ENCODE results near the gene RPS23. TPM values are rescaled to one million over a fixed set of nuclear protein-coding genes. Genes with fewer than 3 reads are reported as not detected.

Gene RPS23
- total RNA-seq (2022): 2,213 and 2,442 TPM in 2 replicates
- Bru-seq, nascent RNA: percentile 100 among the genes with signal in this experiment
- percentile 100 among the genes with signal in this experiment for BruChase-seq, experiment 1, labeled RNA remaining after a 2-hour chase
- BruChase-seq, experiment 2, labeled RNA remaining after a 6-hour chase: percentile 100 among the genes with signal in this experiment
- long read RNA-seq, transcript RPS23-203 (3 exons, 576 nt): minor isoform, 35 of 507 reads
- long read RNA-seq, transcript RPS23-201 (4 exons, 3,437 nt): major isoform, 446 of 507 reads
- long read RNA-seq, partial matches to known transcripts: 7 of 507 reads
- long read RNA-seq, other reads (novel, unspliced or antisense): 19 of 507 reads

- peaks cover 13% of the 10 kb centered on the region for H3K4me1 Mint-ChIP-seq (ENCODE audit: low read depth, unreplicated experiment)
- DNase-seq: peak; percentile 90 to 92
- ChIA-PET CTCF (no interaction called here), POLR2A (interaction anchor here (0.5 to 1.0 kb wide), 4 partner anchors 130 to 811 kb away, joined by 3 to 4 read pairs (median 3); partner anchors contain the start of genes TMEM167A and XRCC4)
- H3K4me3 ChIP-seq (ENCODE audit: low read depth, low read length): peak within 1 kb of the TSS; percentile 85
- H3K36me3 ChIP-seq (ENCODE audit: control insufficient read depth, insufficient read depth, low read length): peaks cover 6% of the 10 kb centered on the region
- H3K9me3 ChIP-seq: no peaks in the 10 kb centered on the region
- BruUV-seq (replicated peaks): no TSS peak
- no peak for TF ChIP-seq CTCF (IDR thresholded peaks at IDR 0.05; ENCODE audit: insufficient read depth in 1 of 2, low read depth in 1 of 2, low read length in 1 of 2, severe bottlenecking in 1 of 2, unreplicated experiment in 1 of 2)
- peaks cover 54% of the 10 kb centered on the region for H3K36me3 Mint-ChIP-seq (ENCODE audit: insufficient read depth, unreplicated experiment)
- H3K27ac Mint-ChIP-seq (ENCODE audit: unreplicated experiment): peak within 1 kb of the TSS; percentile 99
- 0 out of 2 replicates have a peak, but pooled peaks cover 3% of the 10 kb centered on the region for H3K4me1 ChIP-seq
- no peaks in the 10 kb centered on the region for H3K27me3 Mint-ChIP-seq (ENCODE audit: insufficient read depth, unreplicated experiment)
- intact Hi-C loops (cut with micrococcal nuclease; ENCODE audit: unreplicated experiment): no loop called here
- peak within 1 kb of the TSS; percentile 87 for H3K4me3 Mint-ChIP-seq (ENCODE audit: unreplicated experiment)
- no peaks in the 10 kb centered on the region for H3K27me3 ChIP-seq (replicated peaks; ENCODE audit: control insufficient read depth, insufficient read depth, low read length)
- no peaks in the 10 kb centered on the region for H3K9me3 Mint-ChIP-seq (ENCODE audit: unreplicated experiment)
Observed at GRCh38 chr5:82277987-82278710, at the start of gene RPS23. TSS of gene RPS23 (minus strand) at chr5:82278354. CDS start at chr5:82278323, 31 bp downstream.

DNA sequence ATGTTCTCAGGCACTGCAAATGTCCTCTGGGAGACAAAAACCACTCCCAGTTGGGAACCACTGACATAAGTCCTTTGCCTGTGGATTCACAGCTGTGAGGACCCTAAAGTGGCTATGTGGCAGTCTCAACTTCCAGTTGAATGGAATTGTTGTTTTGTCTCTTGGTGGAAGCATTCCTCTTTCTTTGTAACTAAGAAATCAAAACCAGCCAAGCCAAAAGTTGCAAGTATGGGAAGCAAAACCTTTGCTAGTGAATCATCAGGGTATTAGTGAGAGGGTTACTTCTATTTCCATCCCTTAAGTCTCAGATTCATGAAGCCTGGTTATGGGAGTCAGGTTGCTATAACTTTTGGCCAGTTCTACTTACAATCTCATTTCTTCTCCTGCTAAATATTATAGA is 49.8 kb upstream of the RPS23 start:
- no peak overlapping the region for H3K4me3 Mint-ChIP-seq (ENCODE audit: unreplicated experiment)
- no peaks in the 10 kb centered on the region for H3K36me3 Mint-ChIP-seq (ENCODE audit: insufficient read depth, unreplicated experiment)
- Histone ChIP-seq H3K36me3 (ENCODE audit: control insufficient read depth, insufficient read depth, low read length) (no peaks in the 10 kb centered on the region), H3K9me3 (no peaks in the 10 kb centered on the region), H3K4me1 (no peaks in the 10 kb centered on the region), H3K4me3 (ENCODE audit: low read depth, low read length) (no peak overlapping the region), H3K27me3 (replicated peaks; ENCODE audit: control insufficient read depth, insufficient read depth, low read length) (no peaks in the 10 kb centered on the region)
- intact Hi-C loops (cut with micrococcal nuclease; ENCODE audit: unreplicated experiment): no loop called here
- no peaks in the 10 kb centered on the region for H3K4me1 Mint-ChIP-seq (ENCODE audit: low read depth, unreplicated experiment)
- CTCF ChIA-PET: no interaction called here
- peaks cover 14% of the 10 kb centered on the region for H3K9me3 Mint-ChIP-seq (ENCODE audit: unreplicated experiment)
- BruUV-seq (replicated peaks): no TSS peak
- peaks cover 3% of the 10 kb centered on the region for H3K27me3 Mint-ChIP-seq (ENCODE audit: insufficient read depth, unreplicated experiment)
- TF ChIP-seq CTCF (IDR thresholded peaks at IDR 0.05; ENCODE audit: insufficient read depth in 1 of 2, low read depth in 1 of 2, low read length in 1 of 2, severe bottlenecking in 1 of 2, unreplicated experiment in 1 of 2): no peak
- no peak overlapping the region for H3K27ac Mint-ChIP-seq (ENCODE audit: unreplicated experiment)
- POLR2A ChIA-PET: no interaction called here
- no peak for DNase-seq

DNA sequence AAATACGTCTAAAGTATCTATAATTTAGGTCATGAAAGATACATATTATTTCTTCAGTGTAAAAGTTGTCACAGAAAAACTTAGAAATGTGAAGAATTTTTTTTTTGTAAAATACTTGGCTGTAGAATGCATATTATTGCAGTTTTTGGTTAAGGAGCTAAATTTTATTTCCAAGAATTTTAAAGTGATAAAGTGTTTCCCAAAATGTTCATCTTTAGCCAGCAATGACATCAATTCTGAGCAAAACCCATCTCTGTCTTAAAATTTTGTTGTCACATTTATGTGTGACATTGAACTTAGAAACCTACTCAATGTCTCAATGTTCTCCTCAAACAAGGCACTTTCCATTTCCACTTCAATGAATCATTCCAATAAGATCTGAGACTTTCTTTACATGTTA is 47.8 kb upstream of the RPS23 start:
- Mint-ChIP-seq H3K27ac (ENCODE audit: unreplicated experiment) (no peak overlapping the region), H3K4me1 (ENCODE audit: low read depth, unreplicated experiment) (no peaks in the 10 kb centered on the region), H3K27me3 (ENCODE audit: insufficient read depth, unreplicated experiment) (peaks cover 12% of the 10 kb centered on the region), H3K4me3 (ENCODE audit: unreplicated experiment) (no peak overlapping the region), H3K9me3 (ENCODE audit: unreplicated experiment) (peaks cover 14% of the 10 kb centered on the region), H3K36me3 (ENCODE audit: insufficient read depth, unreplicated experiment) (no peaks in the 10 kb centered on the region)
- intact Hi-C loops (cut with micrococcal nuclease; ENCODE audit: unreplicated experiment): no loop called here
- no peaks in the 10 kb centered on the region; the same call in 1 of the 2 replicates for H3K27me3 ChIP-seq (replicated peaks; ENCODE audit: control insufficient read depth, insufficient read depth, low read length)
- no peak for TF ChIP-seq CTCF (IDR thresholded peaks at IDR 0.05; ENCODE audit: insufficient read depth in 1 of 2, low read depth in 1 of 2, low read length in 1 of 2, severe bottlenecking in 1 of 2, unreplicated experiment in 1 of 2)
- no peak overlapping the region for H3K4me3 ChIP-seq (ENCODE audit: low read depth, low read length)
- no peaks in the 10 kb centered on the region for H3K9me3 ChIP-seq
- BruUV-seq (replicated peaks): no TSS peak
- POLR2A ChIA-PET: no interaction called here
- H3K4me1 ChIP-seq: no peaks in the 10 kb centered on the region
- no peaks in the 10 kb centered on the region for H3K36me3 ChIP-seq (ENCODE audit: control insufficient read depth, insufficient read depth, low read length)
- CTCF ChIA-PET: no interaction called here
- DNase-seq: no peak

All from Caco-2 (cell line).